HG03097 (cell line): Measurements from ENCODE around the gene PTPRU.
"Not testable (repeated sequence)": the region's sequence is repeated elsewhere in the genome, so short reads cannot be mapped to it uniquely, and the experiment has no call there.

Experiments used
- ATAC-seq: cut with Tn5 transposase; IDR thresholded peaks from one replicate; pipeline ENCODE4 v1.9.1; 2021; ENCODE audit not compliant: unreplicated experiment, low FRiP score

PTPRU gene

GRCh38 chr1:29311352-29312030 lies 75.2 kb downstream of the PTPRU start:
- ATAC-seq: no peak

GRCh38 chr1:29312469-29313461 lies 76.4 kb downstream of the PTPRU start:
- ATAC-seq: no peak

GRCh38 chr1:29314685-29315084 lies 78.4 kb downstream of the PTPRU start:
- not testable (repeated sequence) for ATAC-seq

- ATAC-seq: no peak
Observed at GRCh38 chr1:29315262-29315661, 78.9 kb downstream of the PTPRU start.

GRCh38 chr1:29315876-29316275 lies 79.6 kb downstream of the PTPRU start:
- ATAC-seq: no peak

GRCh38 chr1:29317063-29317915 lies 81.0 kb downstream of the PTPRU start:
- ATAC-seq: no peak

GRCh38 chr1:29317916-29318530 lies 81.7 kb downstream of the PTPRU start:
- ATAC-seq: no peak

- ATAC-seq: no peak
Observed at GRCh38 chr1:29318724-29319123, 82.4 kb downstream of the PTPRU start.

- no peak for ATAC-seq
Observed at GRCh38 chr1:29319300-29320110, 83.2 kb downstream of the PTPRU start.

GRCh38 chr1:29320156-29320940 lies 84.0 kb downstream of the PTPRU start:
- no peak for ATAC-seq

GRCh38 chr1:29321176-29321575 lies 84.9 kb downstream of the PTPRU start:
- no peak for ATAC-seq

GRCh38 chr1:29322147-29322694 lies 85.9 kb downstream of the PTPRU start:
- ATAC-seq: no peak

GRCh38 chr1:29322861-29323585 lies 86.7 kb downstream of the PTPRU start:
- ATAC-seq: no peak

GRCh38 chr1:29323636-29324035 lies 87.3 kb downstream of the PTPRU start:
- ATAC-seq: no peak

GRCh38 chr1:29324202-29324601 lies 87.9 kb downstream of the PTPRU start:
- ATAC-seq: no peak

GRCh38 chr1:29324771-29325351 lies 88.5 kb downstream of the PTPRU start:
- no peak for ATAC-seq

GRCh38 chr1:29325675-29326074 lies 89.4 kb downstream of the PTPRU start:
- ATAC-seq: no peak
